Right cardiac atrium (tissue), 5 donors: ENCODE results near the gene MINDY4. TPM values are rescaled to one million over a fixed set of nuclear protein-coding genes. Genes with fewer than 3 reads are reported as not detected.

Experiments used
- ATAC-seq, 2 donors: fragments of 200-7000 bp; cut with Tn5 transposase; one replicate each; pipeline versions ENCODE4 v1.8.0 to v1.9.1; 2020; ENCODE audit warnings: moderate library complexity in 2 of 2, mild to moderate bottlenecking in 1 of 2
- DNase-seq, 3 donors: peaks; one replicate each; pipeline ENCODE4 v3.0.0-alpha.2; 2020
- H3K27ac ChIP-seq: one replicate; pipeline ENCODE4 v1.5.1; 2013; ENCODE audit warnings: mild to moderate bottlenecking, low read length, control low read depth, moderate library complexity
- H3K27me3 ChIP-seq: one replicate; pipeline ENCODE4 v1.6.1; 2013; ENCODE audit not compliant: control insufficient read depth, insufficient read depth
- H3K4me1 ChIP-seq: one replicate; pipeline ENCODE4 v1.6.1; 2013; ENCODE audit warnings: low read length; ENCODE audit not compliant: control insufficient read depth, insufficient read depth
- H3K4me3 ChIP-seq: one replicate; pipeline ENCODE4 v1.5.1; 2013; ENCODE audit warnings: low read length, control low read depth
- H3K9me3 ChIP-seq: one replicate; pipeline ENCODE4 v1.6.1; 2013; ENCODE audit warnings: low read length; ENCODE audit not compliant: control insufficient read depth
- WGBS: extraction: QIAGEN DNeasy Blood & Tissue Kit; methylation state at CpG from one replicate; pipeline ENCODE4 v1.1.7; 2013; 5-methylcytosine and 5-hydroxymethylcytosine counted together
- intact Hi-C, 4 donors: fragments of 100-400 bp; cut with DNase I; formaldehyde crosslinking; loops; one replicate each; pipeline versions ENCODE4 v1.11.0 to v1.14.0; 2022 to 2023
- polyA plus RNA-seq: library from polyadenylated mRNA; stranded (reverse); fragments of 200-250 nt; gene quantifications from one replicate; pipeline ENCODE4 v1.2.3, GENCODE V29; 2013
- total RNA-seq, 4 donors: library from RNA; stranded (reverse); fragmentation: NEBNext Ultra II Directional; extraction: Animal tissue kit (Norgen Biotek cat#: 25700); gene quantifications; one replicate each; pipeline ENCODE4 v1.2.1, GENCODE V29; 2021
- donor health status: healthy with polysubstance abuse.
- donor health status: DM: no; HTN: yes; CAD: no.
- donor health status: DM: no; HTN: no; CAD: no.
- donor health status: DM: no; HTN: yes; CAD: no; lungs with severe emphysema.
- donor health status: DM: yes; HTN: yes; CAD: no.

The MINDY4 gene
- total and polyA plus RNA-seq, 5 donors = 2.3 to 6.0 (median 5.2) TPM

DNA sequence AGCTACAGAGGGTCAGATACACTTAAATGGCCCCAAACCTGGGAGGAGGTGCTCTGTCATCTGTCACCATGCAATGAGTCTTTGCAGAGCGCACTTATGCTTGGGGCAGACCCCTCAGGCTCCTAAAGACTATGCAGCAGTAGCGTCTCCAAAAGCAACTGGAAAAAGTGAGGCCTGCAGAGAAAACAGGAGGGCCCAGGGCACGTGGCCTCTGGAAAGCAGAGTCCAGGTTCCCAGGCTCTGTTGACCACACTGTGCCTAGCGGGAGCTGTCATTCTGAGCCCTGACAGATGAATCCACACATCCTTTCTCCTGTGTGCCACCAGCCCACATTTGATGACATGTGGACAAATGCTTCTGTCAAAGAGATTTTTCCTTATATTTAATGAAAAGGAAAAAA lies 66.4 kb downstream of the MINDY4 start:
- Histone ChIP-seq H3K27ac (no peak overlapping the region), H3K27me3 (no peaks in the 10 kb centered on the region), H3K4me3 (no peak overlapping the region), H3K9me3 (no peaks in the 10 kb centered on the region), H3K4me1 (peaks cover 5% of the 10 kb centered on the region)
- peak in 1 of 2 donors; percentile 16 for ATAC-seq
- DNase-seq = no peak
- WGBS = 92% methylated on average over 4 of the region's 4 CpGs
- intact Hi-C loops = no loop called here

- H3K4me3 ChIP-seq = no peak overlapping the region
- ATAC-seq (no peak), DNase-seq (no peak)
- intact Hi-C loops = no loop called here
- WGBS = 95% methylated on average over 5 of the region's 5 CpGs
- H3K4me1 ChIP-seq = peaks cover 5% of the 10 kb centered on the region
- H3K9me3 ChIP-seq = no peaks in the 10 kb centered on the region
- H3K27ac ChIP-seq = no peak overlapping the region
- no peaks in the 10 kb centered on the region for H3K27me3 ChIP-seq
These were observed 66.8 kb downstream of the MINDY4 start for GRCh38 chr7:30838008-30838407.

- Histone ChIP-seq H3K4me1 (peaks cover 13% of the 10 kb centered on the region), H3K27ac (peak overlapping the region; percentile 17), H3K4me3 (no peak overlapping the region), H3K9me3 (no peaks in the 10 kb centered on the region), H3K27me3 (no peaks in the 10 kb centered on the region)
- DNase-seq (peak in 1 of 3 donors; percentile 76), ATAC-seq (peak; percentile 23 to 73)
- intact Hi-C loops = no loop called here
- WGBS = 75% methylated on average over 6 of the region's 6 CpGs
These were observed 69.2 kb downstream of the MINDY4 start for GRCh38 chr7:30840141-30841024.

GRCh38 chr7:30841025-30841735 lies 70.0 kb downstream of the MINDY4 start:
- Histone ChIP-seq H3K4me1 (peaks cover 19% of the 10 kb centered on the region), H3K9me3 (no peaks in the 10 kb centered on the region), H3K27ac (no peak overlapping the region), H3K27me3 (no peaks in the 10 kb centered on the region), H3K4me3 (no peak overlapping the region)
- WGBS = 51% methylated on average over 19 of the region's 19 CpGs
- intact Hi-C loops = no loop called here
- peak; percentile 19 to 56 for ATAC-seq
- peak in 1 of 3 donors; percentile 52 for DNase-seq

DNA sequence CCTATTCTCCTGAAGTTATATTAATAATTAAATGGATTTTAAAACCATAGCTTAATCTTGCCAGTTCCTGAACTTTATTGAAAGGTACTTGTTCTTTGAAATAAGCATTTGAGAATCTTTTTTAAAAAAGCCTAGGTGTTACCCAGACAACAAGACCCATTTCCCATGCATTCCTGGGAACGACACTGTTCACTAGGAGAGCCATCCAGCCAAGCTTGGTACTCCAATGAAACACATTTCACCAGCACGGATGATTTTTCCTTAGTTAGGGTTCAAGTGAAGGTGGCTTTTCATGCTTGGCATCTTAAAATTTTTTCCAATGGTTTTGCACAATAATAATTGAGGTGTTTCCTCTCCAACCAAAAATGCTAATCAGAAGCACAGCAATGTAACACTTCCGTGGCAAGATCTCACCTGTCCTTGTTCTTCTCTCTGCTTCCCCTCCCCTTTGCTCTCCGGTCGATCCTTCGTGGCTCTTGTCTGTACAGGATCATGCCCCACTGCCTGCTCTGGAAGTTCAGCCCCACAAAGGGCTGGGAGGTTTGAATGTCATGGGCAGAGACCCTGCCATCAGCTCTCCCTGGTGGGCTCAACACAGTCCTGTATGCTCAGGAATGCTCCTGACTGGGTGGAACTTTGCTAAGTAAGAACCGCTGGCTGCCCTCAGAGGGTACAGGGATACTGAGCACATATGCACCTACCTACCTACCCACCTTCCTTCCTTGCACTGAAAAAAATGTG lies 70.8 kb downstream of the MINDY4 start:
- DNase-seq (no peak), ATAC-seq (no peak)
- Histone ChIP-seq H3K27ac (no peak overlapping the region), H3K4me3 (no peak overlapping the region), H3K9me3 (no peaks in the 10 kb centered on the region), H3K4me1 (peaks cover 19% of the 10 kb centered on the region), H3K27me3 (no peaks in the 10 kb centered on the region)
- intact Hi-C loops = no loop called here
- 93% methylated on average over 7 of the region's 7 CpGs for WGBS

DNA sequence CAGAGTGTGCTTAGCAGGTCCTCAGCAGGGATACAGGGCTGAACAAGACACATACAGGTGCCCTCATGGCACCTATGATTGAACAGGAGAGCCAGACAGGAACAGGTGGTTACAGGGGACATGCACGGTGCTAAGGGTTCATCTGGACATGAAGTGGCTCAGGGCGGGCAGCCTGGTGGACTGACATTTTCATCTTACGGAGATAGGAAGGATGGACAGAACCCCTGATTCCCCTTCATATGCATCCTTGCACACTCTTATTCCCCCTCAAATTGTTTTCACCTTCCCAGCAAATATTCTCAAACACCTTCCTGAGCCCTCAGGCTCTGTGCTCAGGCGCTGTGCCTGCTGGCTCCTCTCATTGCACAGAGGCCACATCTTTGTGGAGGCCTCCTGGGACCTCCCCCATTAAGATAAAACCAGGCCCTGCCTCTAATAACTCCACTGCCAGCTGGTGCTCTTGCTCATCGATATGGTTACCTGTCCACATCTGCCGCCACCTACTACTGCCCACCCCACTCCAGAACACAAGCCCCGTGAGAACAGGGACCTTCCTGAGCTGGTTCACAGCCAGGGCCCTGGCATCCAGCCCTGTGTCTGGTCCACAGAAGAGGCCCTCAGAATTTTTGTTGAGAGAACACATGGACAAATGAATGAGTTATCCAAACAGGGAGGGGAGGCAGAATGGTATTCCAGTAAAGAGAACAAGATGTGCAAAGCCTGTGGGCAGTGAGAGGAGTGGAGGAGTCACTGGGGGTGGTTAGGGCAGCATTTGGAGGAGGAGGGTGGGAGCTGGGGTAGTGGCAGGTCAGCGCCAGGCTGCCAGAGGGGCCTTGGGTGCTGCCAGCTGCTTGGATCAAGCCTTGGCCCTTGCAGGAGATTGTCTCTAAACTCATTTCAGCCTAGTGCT lies 71.6 kb downstream of the MINDY4 start:
- no peak overlapping the region for H3K27ac ChIP-seq
- DNase-seq (peak in 1 of 3 donors; percentile 71), ATAC-seq (peak in 1 of 2 donors; percentile 9)
- intact Hi-C loops = no loop called here
- 75% methylated on average over 8 of the region's 8 CpGs for WGBS
- no peaks in the 10 kb centered on the region for H3K9me3 ChIP-seq
- no peaks in the 10 kb centered on the region for H3K27me3 ChIP-seq
- H3K4me1 ChIP-seq = peaks cover 19% of the 10 kb centered on the region
- H3K4me3 ChIP-seq = no peak overlapping the region

DNA sequence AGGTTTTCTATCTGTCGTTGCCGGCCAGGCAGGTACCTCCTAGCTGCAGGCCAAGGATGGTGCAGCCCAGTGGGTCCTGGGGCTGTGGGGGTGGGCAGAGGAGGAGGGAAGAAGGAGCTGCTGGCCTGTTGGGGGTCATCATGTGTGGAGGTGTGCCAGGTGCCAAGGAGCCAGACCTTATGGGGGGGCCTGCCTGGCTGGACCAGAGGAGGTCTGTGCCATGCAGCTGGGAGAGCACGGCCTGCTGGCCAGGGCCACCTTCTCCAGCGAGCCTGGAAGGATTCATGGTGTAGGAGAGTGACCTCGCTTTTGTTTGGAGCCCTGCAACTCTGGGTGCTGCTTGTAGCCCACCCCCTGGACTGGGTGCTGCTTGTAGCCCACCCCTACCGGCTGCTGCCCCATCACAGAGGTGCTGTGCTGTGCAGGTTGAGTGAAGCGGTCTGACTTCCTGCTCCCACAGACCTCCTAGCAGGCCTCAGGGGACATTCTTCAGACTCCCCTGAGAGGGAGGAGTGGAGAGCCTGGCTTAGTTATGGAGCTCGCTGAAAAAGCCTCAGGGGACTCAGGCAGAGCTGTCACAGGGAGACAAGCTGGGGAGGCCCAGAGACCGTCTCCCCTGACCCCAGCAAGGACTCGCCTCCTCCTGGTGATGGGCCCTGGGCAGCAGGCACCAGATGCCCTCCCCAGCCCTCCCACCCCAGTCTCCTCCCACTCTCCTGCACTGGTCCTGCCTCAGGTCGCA lies 72.7 kb downstream of the MINDY4 start:
- no peak for ATAC-seq
- DNase-seq = no peak
- intact Hi-C loops = no loop called here
- Histone ChIP-seq H3K4me1 (peaks cover 19% of the 10 kb centered on the region), H3K27ac (no peak overlapping the region), H3K4me3 (no peak overlapping the region), H3K27me3 (no peaks in the 10 kb centered on the region), H3K9me3 (no peaks in the 10 kb centered on the region)
- 95% methylated on average over 11 of the region's 11 CpGs for WGBS

DNA sequence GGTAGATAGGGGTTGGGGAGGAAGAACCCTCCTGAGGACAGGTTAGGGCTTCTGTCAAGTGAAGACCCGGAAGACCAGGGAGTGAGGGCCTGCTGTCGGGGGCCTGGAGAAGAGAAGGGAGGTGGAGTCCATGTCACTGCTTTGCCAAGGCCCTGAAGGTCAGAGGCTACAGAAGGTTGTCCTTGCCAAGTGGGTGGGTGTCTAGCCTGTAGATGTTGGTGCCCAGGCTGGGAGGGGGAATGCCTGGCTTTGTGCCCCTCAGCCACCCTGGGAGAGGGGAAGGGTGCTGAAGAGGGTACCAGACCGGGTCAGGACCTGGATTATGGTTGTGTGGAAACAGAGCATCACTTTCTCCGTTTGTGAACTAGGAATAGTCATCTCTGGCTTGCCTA lies 73.3 kb downstream of the MINDY4 start:
- H3K4me3 ChIP-seq = no peak overlapping the region
- H3K4me1 ChIP-seq = peaks cover 19% of the 10 kb centered on the region
- no peak overlapping the region for H3K27ac ChIP-seq
- H3K27me3 ChIP-seq = no peaks in the 10 kb centered on the region
- no peak for DNase-seq
- intact Hi-C loops = no loop called here
- 96% methylated on average over 4 of the region's 4 CpGs for WGBS
- ATAC-seq = no peak
- H3K9me3 ChIP-seq = no peaks in the 10 kb centered on the region

GRCh38 chr7:30844916-30845315 lies 73.7 kb downstream of the MINDY4 start:
- H3K27ac ChIP-seq = no peak overlapping the region
- H3K4me3 ChIP-seq = no peak overlapping the region
- WGBS = 95% methylated on average over 3 of the region's 3 CpGs
- H3K9me3 ChIP-seq = no peaks in the 10 kb centered on the region
- no peak for DNase-seq
- intact Hi-C loops = no loop called here
- H3K27me3 ChIP-seq = no peaks in the 10 kb centered on the region
- H3K4me1 ChIP-seq = peaks cover 19% of the 10 kb centered on the region
- ATAC-seq = no peak
